HFFc6 (cell line): Measurements from ENCODE around the gene MAPK11. TPM values are rescaled to one million over a fixed set of nuclear protein-coding genes. Genes with fewer than 3 reads are reported as not detected.

Source experiments
- DNase-seq: peaks from one replicate; pipeline ENCODE4 v3.0.0-alpha.2; 2018
- H3K27ac Mint-ChIP-seq: 2 replicates; pipeline ENCODE4 v1.8.0; 2020; ENCODE audit warnings: mild to moderate bottlenecking, mixed read lengths
- H3K27me3 Mint-ChIP-seq: 2 replicates; pipeline ENCODE4 v1.8.0; 2021; ENCODE audit warnings: mild to moderate bottlenecking, moderate library complexity, mixed read lengths; ENCODE audit not compliant: insufficient read depth
- H3K36me3 Mint-ChIP-seq: 2 replicates; pipeline ENCODE4 v1.8.0; 2021; ENCODE audit warnings: low read depth, mixed read lengths
- H3K4me1 Mint-ChIP-seq: 2 replicates; pipeline ENCODE4 v1.8.0; 2020; ENCODE audit warnings: low read depth, mixed read lengths
- H3K4me3 Mint-ChIP-seq: 2 replicates; pipeline ENCODE4 v1.8.0; 2020; ENCODE audit warnings: mild to moderate bottlenecking, moderate library complexity, mixed read lengths
- H3K9me3 Mint-ChIP-seq: 2 replicates; pipeline ENCODE4 v1.8.0; 2020; ENCODE audit warnings: mild to moderate bottlenecking, mixed read lengths
- CTCF ChIP-seq: fragments of 200-600 bp; sonication (generic); IDR thresholded peaks from 2 replicates; pipeline ENCODE4 v1.5.0; 2021; ENCODE audit warnings: antibody characterized with exemption, mild to moderate bottlenecking
- total RNA-seq, 6 experiments: library from RNA; stranded (reverse); fragmentation: NEBNext Ultra II Directional; extraction: Animal tissue kit (Norgen Biotek cat#: 25700); gene quantifications; 2 replicates in 1 of 6; 3 replicates in 5 of 6; pipeline ENCODE4 v1.2.3, GENCODE V29; 2021

MAPK11 gene
- total RNA-seq, 6 experiments from 2014 or later, result 6.0 to 10.2 (median 7.8) TPM

- Mint-ChIP-seq H3K9me3 (no peaks in the 10 kb centered on the region), H3K4me3 (no peak overlapping the region), H3K4me1 (no peaks in the 10 kb centered on the region), H3K27ac (no peak overlapping the region), H3K27me3 (peaks cover 1% of the 10 kb centered on the region), H3K36me3 (no peaks in the 10 kb centered on the region)
- no peak for TF ChIP-seq CTCF
- no peak for DNase-seq
Measured at GRCh38 chr22:50317178-50317577, 47.0 kb upstream of the MAPK11 start.

- Mint-ChIP-seq H3K9me3 (no peaks in the 10 kb centered on the region), H3K27me3 (peaks cover 1% of the 10 kb centered on the region), H3K27ac (no peak overlapping the region), H3K4me1 (no peaks in the 10 kb centered on the region), H3K4me3 (no peak overlapping the region), H3K36me3 (no peaks in the 10 kb centered on the region)
- DNase-seq, result no peak
- no peak for TF ChIP-seq CTCF
Measured at GRCh38 chr22:50316114-50317065, 46.2 kb upstream of the MAPK11 start.

- no peak for DNase-seq
- Mint-ChIP-seq H3K9me3 (no peaks in the 10 kb centered on the region), H3K27me3 (peaks cover 1% of the 10 kb centered on the region), H3K4me1 (no peaks in the 10 kb centered on the region), H3K36me3 (no peaks in the 10 kb centered on the region), H3K27ac (no peak overlapping the region), H3K4me3 (no peak overlapping the region)
- TF ChIP-seq CTCF, result no peak
Measured at GRCh38 chr22:50315289-50316113, 45.3 kb upstream of the MAPK11 start.

- Mint-ChIP-seq H3K27me3 (peaks cover 1% of the 10 kb centered on the region), H3K9me3 (no peaks in the 10 kb centered on the region), H3K36me3 (no peaks in the 10 kb centered on the region), H3K4me1 (no peaks in the 10 kb centered on the region), H3K27ac (no peak overlapping the region), H3K4me3 (no peak overlapping the region)
- TF ChIP-seq CTCF, result no peak
- DNase-seq, result no peak
Measured at GRCh38 chr22:50314455-50315288, 44.5 kb upstream of the MAPK11 start.

- no peaks in the 10 kb centered on the region for H3K9me3 Mint-ChIP-seq
Measured at GRCh38 chr22:50314081-50314454, 43.9 kb upstream of the MAPK11 start.

More at GRCh38 chr22:50314081-50314454, 43.9 kb upstream of the MAPK11 start:
- no peak for TF ChIP-seq CTCF
- Mint-ChIP-seq H3K27me3 (peaks cover 1% of the 10 kb centered on the region), H3K4me3 (no peak overlapping the region), H3K4me1 (peaks cover 2% of the 10 kb centered on the region), H3K36me3 (no peaks in the 10 kb centered on the region), H3K27ac (no peak overlapping the region)
- DNase-seq, result no peak
